Choroid plexus epithelial cell (primary cell): ENCODE results near the gene NOP53.

Experiments used
- DNase-seq: peaks from one replicate; pipeline ENCODE4 v3.0.0-alpha.2; 2010; ENCODE audit warnings: low read depth
- H3K4me3 ChIP-seq: 2 replicates; pipeline ENCODE4 v1.5.1; 2011; ENCODE audit warnings: low read depth, mild to moderate bottlenecking, control low read depth, low read length, moderate library complexity
- TF ChIP-seq, protein P1 (sequence below): conservative IDR thresholded peaks from 2 replicates; pipeline ENCODE4 v1.5.1; 2011; ENCODE audit warnings: low read depth, mild to moderate bottlenecking, control low read depth, inconsistent platforms, low read length, moderate library complexity

Gene NOP53

DNA sequence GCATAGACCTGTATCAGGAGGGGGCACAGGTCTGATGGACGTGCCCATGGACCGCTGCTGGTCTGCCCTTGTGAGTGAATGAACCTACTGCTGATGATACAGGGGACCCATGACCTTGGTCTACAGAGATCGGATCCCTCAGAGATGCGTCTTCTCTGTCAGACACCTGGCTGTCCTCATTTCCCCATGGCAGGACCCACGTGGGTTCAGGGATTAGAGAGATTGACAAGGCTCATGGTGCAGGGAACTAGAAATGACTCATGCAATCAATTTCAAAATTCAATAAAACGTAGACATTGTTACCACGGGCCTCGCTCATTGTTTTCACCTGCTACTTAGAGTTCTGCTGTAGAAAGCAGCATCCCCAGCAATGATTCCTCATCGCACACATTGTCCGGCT lies 60.0 kb downstream of the NOP53 start:
- TF ChIP-seq, protein P1, sequence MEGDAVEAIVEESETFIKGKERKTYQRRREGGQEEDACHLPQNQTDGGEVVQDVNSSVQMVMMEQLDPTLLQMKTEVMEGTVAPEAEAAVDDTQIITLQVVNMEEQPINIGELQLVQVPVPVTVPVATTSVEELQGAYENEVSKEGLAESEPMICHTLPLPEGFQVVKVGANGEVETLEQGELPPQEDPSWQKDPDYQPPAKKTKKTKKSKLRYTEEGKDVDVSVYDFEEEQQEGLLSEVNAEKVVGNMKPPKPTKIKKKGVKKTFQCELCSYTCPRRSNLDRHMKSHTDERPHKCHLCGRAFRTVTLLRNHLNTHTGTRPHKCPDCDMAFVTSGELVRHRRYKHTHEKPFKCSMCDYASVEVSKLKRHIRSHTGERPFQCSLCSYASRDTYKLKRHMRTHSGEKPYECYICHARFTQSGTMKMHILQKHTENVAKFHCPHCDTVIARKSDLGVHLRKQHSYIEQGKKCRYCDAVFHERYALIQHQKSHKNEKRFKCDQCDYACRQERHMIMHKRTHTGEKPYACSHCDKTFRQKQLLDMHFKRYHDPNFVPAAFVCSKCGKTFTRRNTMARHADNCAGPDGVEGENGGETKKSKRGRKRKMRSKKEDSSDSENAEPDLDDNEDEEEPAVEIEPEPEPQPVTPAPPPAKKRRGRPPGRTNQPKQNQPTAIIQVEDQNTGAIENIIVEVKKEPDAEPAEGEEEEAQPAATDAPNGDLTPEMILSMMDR = no peak
- no peak overlapping the region for H3K4me3 ChIP-seq
- DNase-seq = no peak

DNA sequence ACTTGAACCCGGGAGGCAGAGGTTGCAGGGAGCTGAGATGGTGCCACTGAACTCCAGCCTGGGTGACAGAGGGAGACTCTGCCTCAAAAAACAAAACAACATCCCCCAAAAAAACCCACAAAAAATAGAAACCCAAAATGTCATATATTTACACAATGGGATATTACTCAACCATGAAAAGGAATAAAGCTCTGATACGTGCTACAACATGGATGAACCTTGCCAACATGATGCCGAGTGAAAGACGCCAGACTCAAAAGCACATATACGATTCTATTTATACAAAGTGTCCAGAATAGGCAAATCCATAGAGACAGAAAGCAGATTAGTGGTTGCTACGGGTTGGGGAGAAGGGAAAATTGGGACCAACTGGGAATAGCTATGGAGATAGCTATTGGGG lies 61.1 kb downstream of the NOP53 start:
- TF ChIP-seq, protein P1 = no peak
- no peak for DNase-seq
- no peak overlapping the region for H3K4me3 ChIP-seq
